ENCODE results near the gene ZFPM1.

The ZFPM1 gene

DNA sequence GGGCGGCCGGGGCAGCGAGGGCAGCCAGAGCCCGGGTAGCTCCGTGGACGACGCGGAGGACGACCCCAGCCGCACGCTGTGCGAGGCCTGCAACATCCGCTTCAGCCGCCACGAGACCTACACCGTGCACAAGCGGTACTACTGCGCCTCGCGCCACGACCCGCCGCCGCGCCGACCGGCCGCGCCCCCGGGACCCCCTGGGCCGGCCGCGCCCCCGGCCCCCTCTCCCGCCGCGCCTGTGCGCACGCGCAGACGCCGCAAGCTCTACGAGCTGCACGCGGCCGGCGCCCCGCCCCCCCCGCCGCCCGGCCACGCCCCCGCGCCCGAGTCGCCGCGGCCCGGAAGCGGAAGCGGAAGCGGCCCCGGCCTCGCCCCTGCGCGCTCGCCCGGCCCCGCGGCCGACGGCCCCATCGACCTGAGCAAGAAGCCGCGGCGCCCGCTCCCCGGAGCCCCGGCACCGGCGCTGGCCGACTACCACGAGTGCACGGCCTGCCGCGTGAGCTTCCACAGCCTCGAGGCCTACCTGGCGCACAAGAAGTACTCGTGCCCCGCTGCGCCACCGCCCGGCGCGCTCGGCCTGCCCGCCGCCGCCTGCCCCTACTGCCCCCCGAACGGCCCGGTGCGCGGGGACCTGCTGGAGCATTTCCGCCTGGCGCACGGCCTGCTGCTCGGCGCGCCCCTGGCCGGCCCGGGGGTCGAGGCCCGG, 81.0 kb downstream of the ZFPM1 start:
- Histone ChIP-seq H3K4me3 (replicated peaks; ENCODE audit: insufficient read depth, low read length) (no peak overlapping the region), H3K27ac (replicated peaks) (no peak overlapping the region), H3K27me3 (ENCODE audit: insufficient read depth, poor library complexity, severe bottlenecking) (no peaks in the 10 kb centered on the region)
- TF ChIP-seq GABPA (IDR thresholded peaks at IDR 0.05; ENCODE audit: low read depth) (no peak), REST (IDR thresholded peaks at IDR 0.05; ENCODE audit: insufficient replicate concordance, low read depth) (no peak), POLR2AphosphoS5 (IDR thresholded peaks at IDR 0.05; ENCODE audit: low read depth) (no peak), SPI1 (IDR thresholded peaks at IDR 0.05; ENCODE audit: borderline replicate concordance, low read depth) (no peak)
- TF ChIP-seq, protein P1, sequence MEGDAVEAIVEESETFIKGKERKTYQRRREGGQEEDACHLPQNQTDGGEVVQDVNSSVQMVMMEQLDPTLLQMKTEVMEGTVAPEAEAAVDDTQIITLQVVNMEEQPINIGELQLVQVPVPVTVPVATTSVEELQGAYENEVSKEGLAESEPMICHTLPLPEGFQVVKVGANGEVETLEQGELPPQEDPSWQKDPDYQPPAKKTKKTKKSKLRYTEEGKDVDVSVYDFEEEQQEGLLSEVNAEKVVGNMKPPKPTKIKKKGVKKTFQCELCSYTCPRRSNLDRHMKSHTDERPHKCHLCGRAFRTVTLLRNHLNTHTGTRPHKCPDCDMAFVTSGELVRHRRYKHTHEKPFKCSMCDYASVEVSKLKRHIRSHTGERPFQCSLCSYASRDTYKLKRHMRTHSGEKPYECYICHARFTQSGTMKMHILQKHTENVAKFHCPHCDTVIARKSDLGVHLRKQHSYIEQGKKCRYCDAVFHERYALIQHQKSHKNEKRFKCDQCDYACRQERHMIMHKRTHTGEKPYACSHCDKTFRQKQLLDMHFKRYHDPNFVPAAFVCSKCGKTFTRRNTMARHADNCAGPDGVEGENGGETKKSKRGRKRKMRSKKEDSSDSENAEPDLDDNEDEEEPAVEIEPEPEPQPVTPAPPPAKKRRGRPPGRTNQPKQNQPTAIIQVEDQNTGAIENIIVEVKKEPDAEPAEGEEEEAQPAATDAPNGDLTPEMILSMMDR (IDR thresholded peaks at IDR 0.05; ENCODE audit: insufficient read depth, low read length): no peak
- DNase-seq (ENCODE audit: low read depth in 1 of 2, low spot score in 1 of 2): no peak

GRCh38 chr16:88534638-88535190, 81.6 kb downstream of the ZFPM1 start:
- DNase-seq (ENCODE audit: low read depth in 1 of 2, low spot score in 1 of 2): no peak
- H3K27me3 ChIP-seq (ENCODE audit: insufficient read depth, poor library complexity, severe bottlenecking): no peaks in the 10 kb centered on the region
- H3K27ac ChIP-seq (replicated peaks): no peak overlapping the region
- H3K4me3 ChIP-seq (replicated peaks; ENCODE audit: insufficient read depth, low read length): no peak overlapping the region
- no peak for TF ChIP-seq SPI1 (IDR thresholded peaks at IDR 0.05; ENCODE audit: borderline replicate concordance, low read depth)
- no peak for TF ChIP-seq REST (IDR thresholded peaks at IDR 0.05; ENCODE audit: insufficient replicate concordance, low read depth)
- TF ChIP-seq, protein P1 (IDR thresholded peaks at IDR 0.05; ENCODE audit: insufficient read depth, low read length): no peak
- TF ChIP-seq POLR2AphosphoS5 (IDR thresholded peaks at IDR 0.05; ENCODE audit: low read depth): no peak
- no peak for TF ChIP-seq GABPA (IDR thresholded peaks at IDR 0.05; ENCODE audit: low read depth)

DNA sequence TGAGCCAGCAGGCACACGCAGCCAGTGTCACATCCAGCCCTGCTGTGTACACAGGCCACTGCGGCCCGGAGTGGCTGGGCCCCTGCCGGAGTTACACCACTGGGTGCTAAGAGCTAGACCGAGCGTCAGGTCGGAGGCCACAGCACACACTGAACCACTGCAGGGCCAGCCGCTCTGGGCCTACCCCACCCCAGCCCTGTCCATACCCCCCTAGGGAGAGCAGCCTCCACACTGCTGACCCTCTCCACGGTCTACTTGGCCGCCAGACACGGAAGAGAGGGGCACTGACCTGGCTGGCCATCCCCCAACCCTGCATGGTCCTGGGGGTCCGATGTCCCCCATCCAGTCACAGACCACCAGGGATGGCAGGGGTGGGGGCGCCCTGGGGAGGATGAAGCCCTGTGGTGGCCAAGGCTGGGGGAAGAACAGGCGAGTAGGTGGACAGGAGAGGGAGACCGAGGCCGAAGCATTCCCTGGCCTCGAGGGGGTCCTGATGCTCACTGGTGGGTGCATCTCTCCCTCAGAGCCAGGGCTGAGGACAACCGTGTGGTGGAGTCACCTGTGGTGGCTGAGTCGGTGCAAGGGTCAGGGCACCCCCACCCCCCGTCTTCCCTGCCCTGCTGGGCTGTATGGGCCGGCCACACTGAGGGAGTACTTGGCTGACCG, 82.2 kb downstream of the ZFPM1 start:
- H3K27me3 ChIP-seq (ENCODE audit: insufficient read depth, poor library complexity, severe bottlenecking): no peaks in the 10 kb centered on the region
- H3K4me3 ChIP-seq (replicated peaks; ENCODE audit: insufficient read depth, low read length): no peak overlapping the region
- H3K27ac ChIP-seq (replicated peaks): no peak overlapping the region
- no peak for DNase-seq (ENCODE audit: low read depth in 1 of 2, low spot score in 1 of 2)
- TF ChIP-seq POLR2AphosphoS5 (IDR thresholded peaks at IDR 0.05; ENCODE audit: low read depth) (no peak), REST (IDR thresholded peaks at IDR 0.05; ENCODE audit: insufficient replicate concordance, low read depth) (no peak), SPI1 (IDR thresholded peaks at IDR 0.05; ENCODE audit: borderline replicate concordance, low read depth) (no peak), GABPA (IDR thresholded peaks at IDR 0.05; ENCODE audit: low read depth) (no peak)
- TF ChIP-seq, protein P1 (IDR thresholded peaks at IDR 0.05; ENCODE audit: insufficient read depth, low read length): no peak

All from HL-60 (cell line).